K562 (cell line): ENCODE data around the gene DYNC2LI1. TPM values are rescaled to one million over a fixed set of nuclear protein-coding genes. Genes with fewer than 3 reads are reported as not detected.

Experiments
- ATAC-seq: fragments of 200-7000 bp; cut with Tn5 transposase; 3 replicates; pipeline ENCODE4 v1.9.1; 2020; ENCODE audit warnings: moderate library complexity
- BruUV-seq: library from RNA; stranded (reverse); fragments of 400-500 nt; replicated peaks from 2 replicates; lab custom pipeline; 2021; lab: Mats Ljungman, UMichigan
- CTCF ChIA-PET: fragments of 300-600 bp; formaldehyde crosslinking; extraction: SDS; loops from one replicate; lab custom pipeline; 2021; ENCODE audit warnings: low intra/inter-chr PET ratio; lab: Yijun Ruan, JAX
- POLR2A ChIA-PET: fragments of 300-600, 350-650 bp; sonication (Branson Sonifier 250); formaldehyde crosslinking; extraction: SDS; loops from one replicate; lab custom pipeline; 2021; ENCODE audit warnings: antibody characterized with exemption, inconsistent platforms; lab: Yijun Ruan, JAX
- DNase-seq, 4 experiments: peaks; one replicate each; pipeline versions ENCODE4 v3.0.0 to v3.0.0-alpha.2; 2011 to 2018; ENCODE audit warnings: low spot score in 3 of 4, mixed read lengths in 3 of 4; ENCODE audit errors: extremely low read depth in 1 of 4
- FAIRE-seq: peaks from 2 replicates; lab custom pipeline; 2011; peaks lifted over from hg19 to GRCh38; lab: Jason Lieb, UNC
- H2AFZ ChIP-seq: 2 replicates; pipeline ENCODE4 v1.6.0; 2011; ENCODE audit warnings: low read depth, low read length, control low read depth, inconsistent platforms
- H3K27ac ChIP-seq: fragments of 200-600 bp; 3 replicates; pipeline ENCODE4 v1.8.0; 2011; ENCODE audit warnings: low read depth, mild to moderate bottlenecking, control low read depth, inconsistent platforms, low read length, moderate library complexity, mixed read lengths; ENCODE audit errors: extremely low read depth
- H3K27me3 ChIP-seq, 2 experiments: fragments of 300-600 bp in 1 of 2; 2 replicates in 1 of 2; 3 replicates in 1 of 2; pipeline versions ENCODE4 v1.6.0 to v1.8.0; 2011; ENCODE audit warnings: inconsistent platforms in 2 of 2, low read length in 2 of 2, mild to moderate bottlenecking in 1 of 2, mixed read lengths in 1 of 2, moderate library complexity in 1 of 2; ENCODE audit not compliant: control insufficient read depth in 2 of 2, insufficient read depth in 2 of 2
- H3K36me3 ChIP-seq: fragments of 300-600 bp; 3 replicates; pipeline ENCODE4 v1.8.0; 2011; ENCODE audit warnings: mild to moderate bottlenecking, low read length, inconsistent platforms; ENCODE audit not compliant: control insufficient read depth, insufficient read depth
- H3K4me1 ChIP-seq, 2 experiments: fragments of 200-600 bp in 1 of 2; replicated peaks in 1 of 2; 2 replicates in 1 of 2; 3 replicates in 1 of 2; pipeline versions ENCODE4 v1.5.1 to v1.8.0; 2011; ENCODE audit warnings: inconsistent platforms in 2 of 2, low read length in 2 of 2, mild to moderate bottlenecking in 1 of 2, mixed read lengths in 1 of 2, moderate library complexity in 1 of 2; ENCODE audit not compliant: control insufficient read depth in 2 of 2, insufficient read depth in 2 of 2
- H3K4me2 ChIP-seq: 2 replicates; pipeline ENCODE4 v1.6.1; 2011; ENCODE audit warnings: low read length, control low read depth, inconsistent platforms, mixed read lengths; ENCODE audit not compliant: insufficient read depth
- H3K4me3 ChIP-seq: fragments of 200-600 bp; sonication (generic), shearing (Covaris generic); 2 replicates; pipeline ENCODE4 v1.5.1; 2016; ENCODE audit warnings: control low read depth, inconsistent platforms
- H3K79me2 ChIP-seq: fragments of 200-600 bp; 3 replicates; pipeline ENCODE4 v1.8.0; 2011; ENCODE audit warnings: low read length, inconsistent platforms; ENCODE audit not compliant: control insufficient read depth, insufficient read depth
- H3K9ac ChIP-seq, 2 experiments: 2 replicates each; pipeline versions ENCODE4 v1.6.0 to v1.6.1; 2011; ENCODE audit warnings: low read depth in 2 of 2, low read length in 2 of 2, control low read depth in 1 of 2, inconsistent platforms in 1 of 2, mild to moderate bottlenecking in 1 of 2, mixed read lengths in 1 of 2; ENCODE audit not compliant: insufficient read depth in 1 of 2
- H3K9me1 ChIP-seq: one replicate; pipeline ENCODE4 v1.6.0; 2011; ENCODE audit warnings: inconsistent platforms, mild to moderate bottlenecking, low read length, moderate library complexity; ENCODE audit not compliant: control insufficient read depth, insufficient read depth
- H3K9me3 ChIP-seq: replicated peaks from 2 replicates; pipeline ENCODE4 v1.5.1; 2011; ENCODE audit warnings: low read depth, low read length, inconsistent platforms; ENCODE audit not compliant: control insufficient read depth, insufficient read depth
- H4K20me1 ChIP-seq: replicated peaks from 2 replicates; pipeline ENCODE4 v1.6.1; 2011; ENCODE audit warnings: low read length, inconsistent platforms, mixed read lengths; ENCODE audit not compliant: control insufficient read depth, insufficient read depth
- CBX3 ChIP-seq, 2 experiments: IDR thresholded peaks; 1 replicate in 1 of 2; 2 replicates in 1 of 2; pipeline ENCODE4 v1.6.1; 2012; ENCODE audit warnings: inconsistent platforms in 2 of 2, low read length in 2 of 2, borderline replicate concordance in 1 of 2, control low read depth in 1 of 2
- CEBPB ChIP-seq: fragments of 450-650 bp; IDR thresholded peaks from 2 replicates; pipeline ENCODE4 v1.6.1; 2016; ENCODE audit warnings: missing genetic modification characterization, missing compliant biosample characterization
- KLF1 ChIP-seq: fragments of 450-650 bp; IDR thresholded peaks from 2 replicates; pipeline ENCODE4 v1.6.1; 2016; ENCODE audit warnings: missing genetic modification characterization, missing compliant biosample characterization
- MXI1 ChIP-seq: IDR thresholded peaks from 2 replicates; pipeline ENCODE4 v1.6.1; 2011; ENCODE audit warnings: low read depth, mild to moderate bottlenecking, improper control_type of control experiment, low read length
- SIRT6 ChIP-seq: IDR thresholded peaks from one replicate; pipeline ENCODE4 v1.6.1; 2012; ENCODE audit warnings: low read depth, mild to moderate bottlenecking, control low read depth, inconsistent platforms, low read length, moderate library complexity
- TFAM ChIP-seq: fragments of 250-450 bp; sonication (Bioruptor Pico); conservative IDR thresholded peaks from 2 replicates; pipeline ENCODE4 v1.5.0; 2021; ENCODE audit warnings: mild to moderate bottlenecking, moderate library complexity
- WGBS: fragments of 100-300 bp; shearing (Covaris generic); methylation state at CpG from one replicate; pipeline ENCODE4 v1.1.6; 2016; ENCODE audit warnings: low coverage, mixed read lengths; ENCODE audit not compliant: insufficient coverage; ENCODE audit errors: missing lambda C conversion rate; 5-methylcytosine and 5-hydroxymethylcytosine counted together
- in situ Hi-C: fragments of 300-500 bp; cut with MboI; formaldehyde crosslinking; loops from 4 replicates; pipeline ENCODE4 v1.15.0; 2018; ENCODE audit warnings: inconsistent platforms, mixed read lengths
- intact Hi-C: fragments of 100-400 bp; cut with micrococcal nuclease; formaldehyde crosslinking; loops from 2 replicates; pipeline ENCODE4 v1.14.2; 2022
- polyA plus RNA-seq, 8 experiments: library from polyadenylated mRNA; depleted of rRNA in 4 of 8; stranded (reverse) in 5 of 8; unstranded in 3 of 8; fragments of >200 nt; fragmentation: Nextera tagmentation in 2 of 8; fragmentation: Illumina TruSeq in 1 of 8; extraction: Ambion mirVana in 2 of 8; extraction: Trizol in 1 of 8; gene quantifications; 2 replicates each; pipeline versions ENCODE4 v1.2.1 to v1.2.3, GENCODE V29; 2011 to 2014; ENCODE audit warnings: inconsistent platforms in 1 of 8, missing spikeins in 1 of 8
- total RNA-seq, 7 experiments: library from RNA; depleted of rRNA in 6 of 7; stranded (reverse); fragments of >200 nt in 6 of 7; fragmentation: Illumina TruSeq in 2 of 7; extraction: Trizol in 2 of 7; gene quantifications; 2 replicates each; pipeline versions ENCODE4 v1.2.1 to v1.2.3, GENCODE V29; 2011 to 2021; ENCODE audit warnings: low replicate concordance in 1 of 7

DYNC2LI1 gene
- total and polyA plus RNA-seq, 9 of the 15 experiments (the other 6 are each of a cell fraction or from before 2014, with no cell fraction given): 12.5 to 42.2 (median 25.8) TPM

GRCh38 chr2:43841949-43842865 is 68.4 kb downstream of the DYNC2LI1 start:
- Histone ChIP-seq H3K4me1 (peaks cover 2 to 10% of the 10 kb centered on the region in 2 experiments; a peak in 3 of 5 replicates), H3K36me3 (no peaks in the 10 kb centered on the region), H3K27me3 (peaks cover 35 to 65% of the 10 kb centered on the region in 2 experiments), H3K9me1 (no peaks in the 10 kb centered on the region), H3K9ac (no peak overlapping the region), H4K20me1 (no peaks in the 10 kb centered on the region), H3K9me3 (no peaks in the 10 kb centered on the region), H3K4me3 (no peak overlapping the region), H3K79me2 (no peaks in the 10 kb centered on the region), H2AFZ (no peak overlapping the region), H3K27ac (no peak overlapping the region), H3K4me2 (no peak overlapping the region)
- no TSS peak for BruUV-seq
- no peak for FAIRE-seq
- no peak for ATAC-seq
- intact Hi-C loops: no loop called here
- TF ChIP-seq MXI1 (no peak), CEBPB (tag) (peak; percentile 38; the same call in 1 of the 2 replicates), SIRT6 (no peak), TFAM (CRISPR knock-in tag) (no peak), KLF1 (tag) (no peak), CBX3 (IDR thresholded peaks at IDR 0.05; ENCODE audit: borderline replicate concordance in 1 of 2, low read length in 2 of 2) (no peak)
- in situ Hi-C loops: no loop called here
- 8% methylated on average over 14 of the region's 14 CpGs for WGBS
- ChIA-PET POLR2A (interaction anchor here (0.7 to 0.8 kb wide), 2 partner anchors 30 to 33 kb away, joined by 3 to 4 read pairs; no protein-coding TSS in a partner anchor), CTCF (no interaction called here)
- DNase-seq: peak in 3 of 4 experiments; percentile 1 to 4 (median 2)
